Upper lobe of right lung (tissue), 1 donor: ENCODE data around the gene DNAJC30. TPM values are rescaled to one million over a fixed set of nuclear protein-coding genes. Genes with fewer than 3 reads are reported as not detected.
A peak's percentile ranks its signal among the peaks of the same experiment; 100 is the strongest.

Experiments
- ATAC-seq: fragments of 200-7000 bp; cut with Tn5 transposase; one replicate; pipeline ENCODE4 v1.9.1; 2020; ENCODE audit warnings: mild to moderate bottlenecking, moderate library complexity
- DNase-seq: peaks from one replicate; pipeline ENCODE4 v3.0.0-alpha.2; 2020
- H3K27ac ChIP-seq: fragments of 200-600 bp; one replicate; pipeline ENCODE4 v1.8.0; 2022
- H3K27me3 ChIP-seq: fragments of 200-600 bp; one replicate; pipeline ENCODE4 v1.8.0; 2022; ENCODE audit warnings: mild to moderate bottlenecking
- H3K36me3 ChIP-seq: fragments of 200-600 bp; one replicate; pipeline ENCODE4 v1.8.0; 2022
- H3K4me1 ChIP-seq: fragments of 200-600 bp; one replicate; pipeline ENCODE4 v1.8.0; 2022
- H3K4me3 ChIP-seq: fragments of 200-600 bp; one replicate; pipeline ENCODE4 v1.8.0; 2022; ENCODE audit warnings: mild to moderate bottlenecking
- H3K9me3 ChIP-seq: fragments of 200-600 bp; one replicate; pipeline ENCODE4 v1.8.0; 2022
- intact Hi-C: fragments of 100-400 bp; cut with DNase I; formaldehyde crosslinking; loops from one replicate; pipeline ENCODE4 v1.11.0; 2022
- total RNA-seq: library from RNA; stranded (reverse); fragmentation: NEBNext Ultra II Directional; extraction: Animal tissue kit (Norgen Biotek cat#: 25700); gene quantifications from one replicate; pipeline ENCODE4 v1.2.1, GENCODE V29; 2021
- TF ChIP-seq, protein P1 (sequence below): fragments of 200-600 bp; IDR thresholded peaks from one replicate; pipeline ENCODE4 v1.8.0; 2022; ENCODE audit warnings: antibody characterized with exemption
- donor health status: DM: no; HTN: yes; CAD: no; lungs with severe emphysema.

The DNAJC30 gene
- total RNA-seq, 1 donor from 2014 or later, result 10.2 TPM

GRCh38 chr7:73669858-73670385 lies 13.3 kb downstream of the DNAJC30 start:
- Histone ChIP-seq H3K27ac (no peak overlapping the region), H3K9me3 (no peaks in the 10 kb centered on the region), H3K4me3 (no peak overlapping the region), H3K4me1 (peaks cover 8% of the 10 kb centered on the region), H3K36me3 (no peaks in the 10 kb centered on the region), H3K27me3 (no peaks in the 10 kb centered on the region)
- ATAC-seq, result no peak
- TF ChIP-seq, protein P1, sequence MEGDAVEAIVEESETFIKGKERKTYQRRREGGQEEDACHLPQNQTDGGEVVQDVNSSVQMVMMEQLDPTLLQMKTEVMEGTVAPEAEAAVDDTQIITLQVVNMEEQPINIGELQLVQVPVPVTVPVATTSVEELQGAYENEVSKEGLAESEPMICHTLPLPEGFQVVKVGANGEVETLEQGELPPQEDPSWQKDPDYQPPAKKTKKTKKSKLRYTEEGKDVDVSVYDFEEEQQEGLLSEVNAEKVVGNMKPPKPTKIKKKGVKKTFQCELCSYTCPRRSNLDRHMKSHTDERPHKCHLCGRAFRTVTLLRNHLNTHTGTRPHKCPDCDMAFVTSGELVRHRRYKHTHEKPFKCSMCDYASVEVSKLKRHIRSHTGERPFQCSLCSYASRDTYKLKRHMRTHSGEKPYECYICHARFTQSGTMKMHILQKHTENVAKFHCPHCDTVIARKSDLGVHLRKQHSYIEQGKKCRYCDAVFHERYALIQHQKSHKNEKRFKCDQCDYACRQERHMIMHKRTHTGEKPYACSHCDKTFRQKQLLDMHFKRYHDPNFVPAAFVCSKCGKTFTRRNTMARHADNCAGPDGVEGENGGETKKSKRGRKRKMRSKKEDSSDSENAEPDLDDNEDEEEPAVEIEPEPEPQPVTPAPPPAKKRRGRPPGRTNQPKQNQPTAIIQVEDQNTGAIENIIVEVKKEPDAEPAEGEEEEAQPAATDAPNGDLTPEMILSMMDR, result no peak
- intact Hi-C loops, result no loop called here
- DNase-seq, result no peak

DNA sequence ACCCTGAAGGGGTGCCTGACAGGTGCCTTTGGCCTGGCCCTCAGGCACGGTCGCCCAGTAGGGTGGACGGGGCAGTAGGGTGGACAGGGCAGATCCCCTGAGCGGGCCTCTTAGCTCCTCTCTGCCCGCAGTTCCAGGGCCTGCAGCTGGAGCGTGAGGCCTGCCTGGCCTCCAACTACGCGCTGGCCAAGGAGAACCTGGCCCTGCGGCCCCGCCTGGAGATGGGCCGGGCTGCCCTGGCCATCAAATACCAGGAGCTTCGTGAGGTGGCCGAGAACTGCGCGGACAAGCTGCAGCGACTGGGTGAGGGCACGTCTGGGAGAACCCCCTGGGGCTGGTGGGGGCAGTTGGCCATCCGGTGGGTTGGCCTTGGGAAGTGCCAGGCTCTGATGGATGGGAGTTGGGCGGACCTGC lies 14.0 kb downstream of the DNAJC30 start:
- Histone ChIP-seq H3K4me3 (no peak overlapping the region), H3K27me3 (no peaks in the 10 kb centered on the region), H3K27ac (no peak overlapping the region), H3K9me3 (no peaks in the 10 kb centered on the region), H3K4me1 (peaks cover 8% of the 10 kb centered on the region), H3K36me3 (no peaks in the 10 kb centered on the region)
- TF ChIP-seq, protein P1, result no peak
- intact Hi-C loops, result no loop called here
- DNase-seq, result no peak
- no peak for ATAC-seq

GRCh38 chr7:73668886-73669230 lies 14.4 kb downstream of the DNAJC30 start:
- no peak overlapping the region for H3K27ac ChIP-seq
- TF ChIP-seq, protein P1, result no peak

DNA sequence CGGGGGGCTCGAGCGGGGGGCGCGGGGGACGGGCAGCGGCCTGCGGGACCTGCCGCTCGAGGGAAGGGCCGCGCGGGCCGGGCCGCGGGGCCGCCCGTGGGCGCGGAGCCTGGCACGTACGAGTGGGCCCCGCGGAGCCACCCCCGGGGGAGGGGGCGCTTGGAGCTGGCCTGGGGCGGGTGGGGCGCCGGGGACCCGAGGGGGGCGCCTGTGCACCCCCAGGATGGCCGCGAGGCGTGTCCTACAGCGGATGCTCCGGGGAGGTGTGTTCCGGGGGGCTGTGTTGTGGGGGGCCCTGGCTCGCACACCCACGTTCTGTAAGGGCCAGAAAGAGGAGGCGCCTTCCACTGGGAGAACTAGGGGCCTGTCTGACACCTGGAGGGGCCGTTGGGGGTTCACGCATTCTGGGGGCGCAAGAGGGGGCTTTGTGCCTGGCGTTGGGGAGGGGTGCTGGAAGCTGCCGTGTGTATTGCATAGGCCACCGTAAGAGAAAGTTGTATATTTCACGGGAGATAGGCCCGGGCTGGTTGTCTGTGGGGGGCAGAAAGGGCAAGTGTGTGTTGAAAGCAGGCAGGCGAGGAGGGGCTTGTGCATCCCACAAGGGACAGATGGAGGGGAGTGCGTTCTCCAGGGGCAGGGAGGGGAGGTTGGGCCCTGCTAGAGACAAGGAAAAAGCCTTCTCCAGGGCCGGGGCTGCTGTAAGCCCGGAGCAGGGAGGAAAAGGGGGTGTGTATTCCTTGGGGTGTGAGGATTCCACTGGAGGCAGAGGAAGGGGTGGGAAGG lies 15.0 kb downstream of the DNAJC30 start:
- peaks cover 8% of the 10 kb centered on the region for H3K4me1 ChIP-seq
- intact Hi-C loops, result no loop called here
- H3K9me3 ChIP-seq, result no peaks in the 10 kb centered on the region
- H3K27me3 ChIP-seq, result no peaks in the 10 kb centered on the region
- H3K36me3 ChIP-seq, result no peaks in the 10 kb centered on the region
- TF ChIP-seq, protein P1, result no peak
- DNase-seq (no peak), ATAC-seq (no peak)
- no peak overlapping the region for H3K27ac ChIP-seq
- peak overlapping the region; percentile 53 for H3K4me3 ChIP-seq

More at GRCh38 chr7:73668886-73669230, 14.4 kb downstream of the DNAJC30 start:
- H3K36me3 ChIP-seq, result no peaks in the 10 kb centered on the region
- H3K4me3 ChIP-seq, result peak overlapping the region; percentile 53
- DNase-seq, result no peak
- H3K9me3 ChIP-seq, result no peaks in the 10 kb centered on the region
- intact Hi-C loops, result no loop called here
- no peak for ATAC-seq
- H3K27me3 ChIP-seq, result no peaks in the 10 kb centered on the region
- peaks cover 8% of the 10 kb centered on the region for H3K4me1 ChIP-seq

DNA sequence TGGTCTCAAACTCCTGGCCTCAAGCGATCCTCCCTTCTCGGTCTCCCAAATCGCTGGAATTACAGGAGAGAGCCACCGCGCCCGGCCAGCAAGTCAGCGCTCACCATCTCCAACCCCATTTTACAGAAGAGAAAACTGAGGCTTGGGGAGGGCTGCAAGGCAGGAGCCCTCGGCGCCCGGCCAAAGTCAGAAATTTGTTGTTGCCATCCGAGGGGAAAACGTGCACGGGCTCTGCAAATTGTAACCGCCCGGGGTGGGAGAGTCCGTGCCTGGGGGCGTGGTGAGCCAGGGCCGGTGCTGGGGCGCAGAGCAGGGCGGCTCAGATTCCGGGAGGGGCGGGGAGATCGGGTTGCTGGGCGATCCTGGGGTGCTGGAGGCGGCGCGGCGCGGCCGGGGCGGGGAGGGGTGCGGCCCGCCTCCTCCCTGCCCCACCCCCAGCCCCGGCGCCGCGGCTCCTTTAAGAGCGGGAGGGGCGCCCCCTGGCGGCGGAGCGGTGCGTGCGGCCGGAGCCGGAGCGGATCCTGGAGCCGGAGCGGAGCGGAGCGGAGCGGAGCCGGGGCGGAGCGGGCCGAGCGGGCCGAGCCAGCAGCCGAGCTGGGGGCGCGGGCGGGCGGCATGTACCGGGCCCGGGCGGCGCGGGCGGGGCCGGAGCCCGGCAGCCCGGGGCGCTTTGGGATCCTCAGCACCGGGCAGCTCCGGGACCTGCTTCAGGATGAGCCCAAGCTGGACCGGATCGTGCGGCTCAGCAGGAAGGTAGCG lies 15.7 kb downstream of the DNAJC30 start, which contains the start of gene VPS37D:
TSS of gene VPS37D (plus strand) at position 488 of the 759 bp plus-strand sequence. CDS start at position 616, 128 bp downstream.
- intact Hi-C loops, result no loop called here
- no peak within 1 kb of the TSS for H3K27ac ChIP-seq
- no peaks in the 10 kb centered on the region for H3K27me3 ChIP-seq
- H3K4me1 ChIP-seq, result peaks cover 8% of the 10 kb centered on the region
- DNase-seq, result peak; percentile 95
- no peaks in the 10 kb centered on the region for H3K36me3 ChIP-seq
- H3K4me3 ChIP-seq, result peak within 1 kb of the TSS; percentile 53
- TF ChIP-seq, protein P1, result peak; percentile 62
- ATAC-seq, result peak; percentile 99
- H3K9me3 ChIP-seq, result no peaks in the 10 kb centered on the region
